Activated T-helper 9 cell treated with anti-CD3 and anti-CD28 coated beads, Interleukin-2, amount 50 U/mL, for 16 hours (primary cell): ENCODE measurements around the gene ZNF546.

Experiments used
- DNase-seq: peaks from one replicate; pipeline ENCODE4 v3.0.0-alpha.2; 2020; ENCODE audit warnings: low read depth

Gene ZNF546

GRCh38 chr19:40055832-40056504 lies 59.1 kb downstream of the ZNF546 start, which contains the start of gene ZNF780B:
Gene ZNF780B, minus strand, starts transcription at chr19:40056231. Its CDS starts 5,899 bp downstream, at chr19:40050332.
- peak; percentile 42 for DNase-seq

- no peak for DNase-seq
Measured at GRCh38 chr19:40056505-40056904, 59.6 kb downstream of the ZNF546 start.

GRCh38 chr19:40057166-40057565 lies 60.3 kb downstream of the ZNF546 start:
- no peak for DNase-seq

- no peak for DNase-seq
Measured at GRCh38 chr19:40059624-40060023, 62.8 kb downstream of the ZNF546 start.

- no peak for DNase-seq
Measured at GRCh38 chr19:40070058-40070457, 73.2 kb downstream of the ZNF546 start.
